GM12865 (cell line): ENCODE data around the gene ZBTB20.

Experiments
- DNase-seq: peaks from one replicate; pipeline ENCODE4 v3.0.0; 2010; ENCODE audit warnings: low read depth
- H3K4me3 ChIP-seq: 2 replicates; pipeline ENCODE4 v1.5.1; 2011; ENCODE audit warnings: mild to moderate bottlenecking, low read depth, low read length, control low read depth
- CTCF ChIP-seq: IDR thresholded peaks from 2 replicates; pipeline ENCODE4 v1.5.1; 2011; ENCODE audit warnings: low read length, control low read depth, low read depth, inconsistent platforms; ENCODE audit not compliant: insufficient read depth; ENCODE audit errors: missing control alignments

Gene ZBTB20

DNA sequence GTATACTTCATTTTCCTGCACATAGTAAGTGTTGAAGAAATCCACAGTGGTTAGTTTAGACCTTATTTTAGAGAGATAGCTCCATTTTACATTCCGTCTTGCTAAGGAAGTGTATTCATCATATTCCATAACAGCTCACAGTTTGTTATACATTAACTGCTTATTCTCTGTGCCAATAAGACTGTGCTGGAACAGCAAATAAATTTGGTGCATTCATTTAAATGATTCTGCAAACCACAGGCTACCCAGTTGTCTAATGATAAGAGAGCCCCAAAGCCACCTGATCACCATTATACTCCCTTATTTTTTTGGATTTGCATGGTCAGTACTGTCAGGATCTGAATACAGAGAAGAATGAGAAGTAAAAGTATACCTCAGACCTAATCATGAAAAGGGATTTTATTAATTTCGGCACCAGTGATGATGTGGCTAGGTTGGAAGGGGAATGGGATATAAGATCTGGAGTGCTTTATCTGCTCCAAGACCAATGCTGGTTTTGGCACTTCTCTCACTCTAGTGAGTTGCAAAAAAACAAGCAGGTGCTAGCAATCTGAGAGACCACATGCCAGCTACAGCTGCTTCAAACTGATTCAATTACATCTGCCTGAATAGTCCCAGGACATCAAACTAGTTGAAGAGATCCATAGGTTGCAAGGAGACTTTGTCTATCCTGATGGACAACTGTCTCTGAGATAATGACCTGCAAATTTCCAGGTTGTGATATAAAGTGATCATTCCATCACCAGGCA is 254.8 kb downstream of the ZBTB20 start:
- no peak for DNase-seq
- TF ChIP-seq CTCF = no peak
- H3K4me3 ChIP-seq = no peak overlapping the region

DNA sequence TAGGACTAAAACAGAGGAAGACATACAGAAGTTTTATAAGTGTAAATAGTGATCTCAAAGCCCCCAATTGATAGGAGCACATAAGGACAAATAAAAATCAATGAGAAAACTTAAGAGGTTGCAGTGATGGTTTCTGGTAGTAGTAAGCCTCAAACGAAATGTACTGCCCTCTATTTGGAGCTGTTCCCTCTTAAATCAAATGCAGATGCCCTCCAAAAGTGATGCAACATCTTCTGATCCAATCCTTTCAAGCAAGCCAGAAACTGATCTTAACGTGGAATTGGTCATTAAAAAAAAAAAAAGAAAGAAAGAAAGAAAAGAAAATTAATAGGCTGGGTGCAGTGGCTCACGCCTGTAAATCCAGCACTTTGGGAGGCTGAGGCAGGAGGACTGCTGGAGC is 259.3 kb downstream of the ZBTB20 start:
- TF ChIP-seq CTCF = no peak
- no peak for DNase-seq

GRCh38 chr3:114886905-114887304 is 260.2 kb downstream of the ZBTB20 start:
- no peak overlapping the region for H3K4me3 ChIP-seq
- DNase-seq = no peak
- TF ChIP-seq CTCF = no peak

More for the DNA sequence above, 259.3 kb downstream of the ZBTB20 start:
- no peak overlapping the region for H3K4me3 ChIP-seq

DNA sequence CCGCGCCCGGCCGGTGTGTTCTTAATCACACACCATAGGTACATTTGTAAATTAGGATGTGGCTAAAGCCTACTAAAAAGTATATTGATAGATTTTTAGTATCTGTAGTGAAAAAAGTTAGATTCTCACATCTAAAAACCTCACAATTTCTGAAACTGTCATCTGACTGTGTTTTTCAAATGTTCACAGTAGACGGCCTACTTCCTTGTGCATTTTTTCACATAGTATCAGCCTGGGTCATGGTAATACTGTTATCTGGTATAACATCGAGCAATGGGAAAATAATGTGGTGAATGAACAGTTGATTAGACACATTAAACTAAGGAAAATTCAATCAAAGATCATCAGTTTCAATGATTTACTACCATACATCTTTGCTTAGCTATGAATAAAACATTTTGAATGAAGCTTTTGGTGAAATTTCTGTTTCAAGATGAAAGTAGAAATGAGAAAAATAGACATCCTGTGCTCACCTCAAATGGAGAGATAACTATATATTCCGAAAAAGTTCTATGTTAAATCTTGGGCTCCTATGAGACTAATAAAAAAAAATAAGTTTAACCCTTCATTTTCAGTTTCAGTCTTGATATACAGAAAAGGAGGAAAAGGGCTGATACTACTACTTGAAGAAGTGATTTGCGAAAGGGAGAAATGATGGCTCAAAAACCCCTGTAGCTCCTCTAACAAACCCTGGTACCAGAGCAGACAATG is 262.7 kb downstream of the ZBTB20 start:
- no peak for TF ChIP-seq CTCF
- peak; percentile 21 for DNase-seq
- H3K4me3 ChIP-seq = no peak overlapping the region

DNA sequence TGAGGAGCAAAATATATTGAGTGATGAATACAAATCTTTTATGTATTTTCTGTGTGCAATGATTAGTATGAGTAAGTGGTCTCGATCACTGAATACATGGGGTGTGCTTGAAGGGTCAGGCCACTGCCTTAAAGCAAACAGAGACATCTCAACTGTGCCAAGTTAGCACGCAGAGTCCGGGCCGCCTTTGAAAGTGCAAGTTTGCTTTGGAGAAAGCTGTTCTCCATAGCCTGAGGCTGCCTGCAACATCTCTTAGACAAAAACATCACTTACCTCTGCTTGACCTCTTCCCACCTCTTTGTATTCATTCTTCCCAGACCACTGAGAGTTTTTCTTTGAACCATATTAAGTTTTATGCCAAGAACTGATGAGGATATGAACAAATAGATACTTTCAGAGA is 267.0 kb downstream of the ZBTB20 start:
- DNase-seq = no peak
- H3K4me3 ChIP-seq = no peak overlapping the region
- TF ChIP-seq CTCF = no peak

- DNase-seq = peak; percentile 70
These were observed 267.7 kb downstream of the ZBTB20 start for GRCh38 chr3:114879059-114880031.

More at GRCh38 chr3:114879059-114880031, 267.7 kb downstream of the ZBTB20 start:
- no peak overlapping the region for H3K4me3 ChIP-seq
- TF ChIP-seq CTCF = no peak
